ENCODE results near the gene VWA3A.
"Not testable (repeated sequence)": the region's sequence is repeated elsewhere in the genome, so short reads cannot be mapped to it uniquely, and the experiment has no call there.

DNA sequence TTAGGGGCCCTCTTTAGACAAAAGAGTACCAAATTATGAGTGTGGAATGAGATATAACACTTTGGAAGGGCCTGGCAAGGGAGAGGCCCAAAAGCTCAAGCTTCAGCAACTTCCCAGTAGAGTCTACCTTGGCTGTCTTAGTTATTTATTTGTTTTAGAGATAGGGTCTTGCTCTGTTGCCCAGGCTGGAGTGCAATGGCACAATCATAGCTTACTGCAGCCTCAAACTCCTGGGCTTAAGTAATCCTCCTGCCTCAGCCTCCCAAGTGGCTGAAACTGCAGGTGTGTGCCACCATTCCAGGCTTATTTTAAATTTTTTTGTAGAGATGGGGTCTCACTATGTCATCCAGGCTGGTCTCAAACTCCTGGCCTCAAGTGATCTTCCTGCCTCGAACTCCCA, 80.3 kb downstream of the VWA3A start:
- TF ChIP-seq POLR2A, POLR2AphosphoS5, EP300 (IDR thresholded peaks at IDR 0.05): not testable (repeated sequence)
- TF ChIP-seq, protein P1, sequence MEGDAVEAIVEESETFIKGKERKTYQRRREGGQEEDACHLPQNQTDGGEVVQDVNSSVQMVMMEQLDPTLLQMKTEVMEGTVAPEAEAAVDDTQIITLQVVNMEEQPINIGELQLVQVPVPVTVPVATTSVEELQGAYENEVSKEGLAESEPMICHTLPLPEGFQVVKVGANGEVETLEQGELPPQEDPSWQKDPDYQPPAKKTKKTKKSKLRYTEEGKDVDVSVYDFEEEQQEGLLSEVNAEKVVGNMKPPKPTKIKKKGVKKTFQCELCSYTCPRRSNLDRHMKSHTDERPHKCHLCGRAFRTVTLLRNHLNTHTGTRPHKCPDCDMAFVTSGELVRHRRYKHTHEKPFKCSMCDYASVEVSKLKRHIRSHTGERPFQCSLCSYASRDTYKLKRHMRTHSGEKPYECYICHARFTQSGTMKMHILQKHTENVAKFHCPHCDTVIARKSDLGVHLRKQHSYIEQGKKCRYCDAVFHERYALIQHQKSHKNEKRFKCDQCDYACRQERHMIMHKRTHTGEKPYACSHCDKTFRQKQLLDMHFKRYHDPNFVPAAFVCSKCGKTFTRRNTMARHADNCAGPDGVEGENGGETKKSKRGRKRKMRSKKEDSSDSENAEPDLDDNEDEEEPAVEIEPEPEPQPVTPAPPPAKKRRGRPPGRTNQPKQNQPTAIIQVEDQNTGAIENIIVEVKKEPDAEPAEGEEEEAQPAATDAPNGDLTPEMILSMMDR (IDR thresholded peaks at IDR 0.05), result not testable (repeated sequence)

Measured in suprapubic skin (tissue), 4 donors.